OCI-LY1 (cell line): Measurements from ENCODE around the gene SLC17A9.

ENCODE experiments used
- CTCF ChIP-seq: fragments of 200-600 bp; sonication (generic), shearing (Covaris generic); IDR thresholded peaks from 2 replicates; pipeline ENCODE4 v1.5.1; 2017; ENCODE audit warnings: mild to moderate bottlenecking, antibody characterized with exemption, low read length, moderate library complexity, mixed read lengths
- EZH2 ChIP-seq: fragments of 200-600 bp; sonication (generic), shearing (Covaris generic); IDR thresholded peaks from 2 replicates; pipeline ENCODE4 v1.8.0; 2017; ENCODE audit warnings: borderline replicate concordance, mixed run types, mild to moderate bottlenecking, antibody characterized with exemption, low read length, moderate library complexity, mixed read lengths

- no peak for TF ChIP-seq CTCF
- no peak for TF ChIP-seq EZH2
Measured at GRCh38 chr20:62923669-62924441, 28.7 kb upstream of the SLC17A9 start.
